Activated CD8-positive, alpha-beta memory T cell treated with anti-CD3 and anti-CD28 coated beads for 48 hours (primary cell): Measurements from ENCODE around the gene TOMM34.

Source experiments
- DNase-seq, 3 experiments: peaks; one replicate each; pipeline ENCODE4 v3.0.0-alpha.2; 2020; ENCODE audit warnings: low read depth in 2 of 3, low spot score in 2 of 3

Gene TOMM34

DNA sequence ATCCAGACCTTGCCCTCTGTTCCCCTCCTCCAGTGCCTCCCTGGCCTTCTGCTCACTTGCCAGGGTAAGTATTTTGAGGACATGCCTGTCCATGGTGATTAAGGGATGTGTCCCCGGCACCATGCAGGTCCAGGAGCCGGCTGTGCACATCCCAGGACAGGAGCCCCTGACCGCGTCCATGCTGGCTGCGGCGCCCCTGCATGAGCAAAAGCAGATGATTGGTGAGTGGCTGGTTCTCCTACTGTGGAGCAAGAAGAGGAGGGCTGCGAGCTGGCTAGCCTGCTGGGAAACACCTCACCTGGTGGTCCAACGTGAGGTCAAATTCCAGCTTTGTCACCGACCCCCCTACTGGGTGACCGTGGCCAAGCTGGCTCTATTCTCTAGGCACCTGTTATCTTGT, 23.7 kb downstream of the TOMM34 start:
- DNase-seq: no peak

DNA sequence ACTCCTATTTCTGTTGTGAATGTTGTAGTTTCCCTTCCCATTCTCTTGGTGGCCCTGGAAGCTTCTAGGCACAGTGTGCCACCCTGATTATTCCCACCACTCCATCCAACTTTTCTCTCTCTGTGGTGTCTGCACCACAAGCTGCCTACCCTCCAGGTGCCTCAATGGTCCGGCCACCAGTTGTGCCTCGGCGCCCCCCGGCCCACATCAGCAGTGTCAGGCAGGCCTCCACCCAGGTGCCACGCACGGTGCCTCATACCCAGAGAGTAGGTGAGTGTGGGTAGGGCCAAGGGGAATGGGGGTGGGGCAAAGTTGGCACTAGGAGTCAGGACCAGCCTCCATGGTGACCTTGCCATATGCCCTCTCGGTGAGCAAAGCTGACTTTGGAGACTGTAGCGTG, 27.3 kb downstream of the TOMM34 start:
- DNase-seq: no peak

GRCh38 chr20:44931911-44932310, 28.3 kb downstream of the TOMM34 start:
- DNase-seq: no peak

DNA sequence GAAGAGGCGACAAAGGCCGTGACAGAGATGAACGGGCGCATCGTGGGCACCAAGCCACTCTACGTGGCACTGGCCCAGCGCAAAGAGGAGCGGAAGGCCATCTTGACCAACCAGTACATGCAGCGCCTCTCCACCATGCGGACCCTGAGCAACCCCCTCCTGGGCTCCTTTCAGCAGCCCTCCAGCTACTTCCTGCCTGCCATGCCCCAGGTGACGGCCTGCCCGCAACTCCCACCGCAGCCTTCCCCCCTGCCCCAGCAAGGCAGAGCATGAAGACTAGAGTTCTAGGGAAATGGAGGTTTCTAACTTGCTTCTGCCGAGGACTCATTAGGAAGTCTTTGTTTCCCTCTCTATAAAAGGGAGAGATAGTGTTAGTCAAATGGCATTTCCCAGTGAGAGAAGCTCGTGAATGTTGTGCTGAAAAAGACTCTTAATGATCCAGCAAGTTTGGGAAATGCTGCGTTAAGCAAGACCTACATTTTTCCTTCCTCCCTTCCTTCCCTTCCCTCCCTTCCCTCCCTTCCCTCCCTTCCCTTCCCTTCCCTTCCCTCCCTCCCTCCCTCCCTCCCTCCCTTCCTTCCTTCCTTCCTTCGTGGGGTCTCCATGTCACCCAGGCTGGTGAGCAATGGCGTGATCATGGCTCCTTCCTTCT, 29.6 kb downstream of the TOMM34 start:
- no peak for DNase-seq

DNA sequence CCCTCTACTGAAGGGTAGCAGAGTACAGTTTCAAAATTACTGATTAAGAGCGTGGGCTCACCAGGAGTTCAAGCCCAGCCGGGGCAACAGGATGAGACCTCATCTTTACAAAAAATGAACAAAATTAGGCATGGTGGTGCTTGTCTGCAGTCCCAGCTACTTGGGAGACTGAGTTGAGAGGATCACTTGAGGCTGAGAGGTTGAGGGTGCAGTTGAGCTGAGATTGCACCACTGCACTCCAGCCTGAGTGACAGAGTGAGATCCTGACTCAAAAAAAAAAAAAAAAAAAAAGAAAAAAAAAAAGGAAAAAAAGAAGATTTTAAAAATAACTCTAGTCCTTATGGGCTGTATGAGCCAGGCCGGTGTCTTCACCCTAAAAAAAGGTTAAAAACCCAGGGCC, 31.6 kb downstream of the TOMM34 start:
- DNase-seq: no peak

GRCh38 chr20:44924541-44924940, 35.7 kb downstream of the TOMM34 start:
- DNase-seq: no peak

DNA sequence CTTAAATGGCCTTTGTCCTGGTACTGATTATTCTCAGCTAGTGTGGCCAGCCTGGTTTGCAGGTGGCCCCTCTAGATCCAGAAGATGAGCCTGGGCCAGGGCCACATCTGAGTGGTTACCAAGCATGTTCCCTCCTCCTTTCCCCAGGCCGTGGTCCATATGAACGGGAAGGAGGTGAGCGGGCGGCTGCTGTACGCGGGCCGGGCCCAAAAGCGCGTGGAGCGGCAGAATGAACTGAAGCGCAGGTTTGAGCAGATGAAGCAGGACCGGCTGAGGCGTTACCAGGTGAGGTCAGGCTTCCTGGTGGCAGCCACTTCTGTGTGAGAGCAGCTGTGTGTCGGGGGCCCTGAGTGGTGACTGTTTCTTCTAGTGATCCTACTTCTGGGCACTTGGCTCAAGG, 38.8 kb downstream of the TOMM34 start:
- no peak for DNase-seq

DNA sequence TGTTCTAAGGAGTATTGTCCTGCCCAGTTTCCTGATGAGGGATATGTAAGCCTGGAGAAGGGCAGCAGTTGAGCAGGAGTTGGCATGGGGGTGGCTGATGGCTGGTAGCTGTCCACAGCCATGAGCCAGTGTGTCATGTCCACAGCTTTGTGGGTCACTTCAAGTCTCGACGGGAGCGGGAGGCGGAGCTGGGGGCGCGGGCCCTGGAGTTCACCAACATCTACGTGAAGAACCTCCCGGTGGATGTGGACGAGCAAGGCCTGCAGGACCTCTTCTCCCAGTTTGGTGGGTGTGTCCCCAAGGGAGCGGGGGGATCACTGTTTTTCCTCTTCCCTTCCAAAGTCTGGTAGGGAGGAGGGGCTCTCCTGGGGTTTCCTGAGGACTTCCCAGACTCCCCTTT, 41.4 kb downstream of the TOMM34 start:
- DNase-seq: no peak

GRCh38 chr20:44918342-44918741, 41.9 kb downstream of the TOMM34 start:
- DNase-seq: no peak

DNA sequence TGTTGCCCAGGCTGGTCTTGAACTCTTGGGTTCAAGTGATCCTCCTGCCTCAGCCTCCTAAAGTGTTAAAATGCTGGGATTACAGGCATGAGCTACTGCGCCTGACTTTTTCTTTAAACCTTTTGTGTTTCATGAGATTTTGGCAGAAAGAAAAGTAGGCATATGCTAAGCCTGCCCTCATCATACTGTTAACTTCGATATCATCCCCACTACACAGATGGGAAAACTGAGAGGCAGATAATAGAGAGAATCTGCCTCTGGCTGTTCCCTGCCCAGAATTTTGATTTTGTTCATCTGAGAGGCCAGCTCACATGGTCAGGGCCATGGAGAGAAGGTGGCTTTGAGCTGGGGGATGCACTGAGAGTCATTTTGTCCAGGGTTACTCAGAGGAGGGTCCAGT, 42.8 kb downstream of the TOMM34 start:
- no peak for DNase-seq

GRCh38 chr20:44916586-44916985, 43.6 kb downstream of the TOMM34 start:
- DNase-seq: no peak

DNA sequence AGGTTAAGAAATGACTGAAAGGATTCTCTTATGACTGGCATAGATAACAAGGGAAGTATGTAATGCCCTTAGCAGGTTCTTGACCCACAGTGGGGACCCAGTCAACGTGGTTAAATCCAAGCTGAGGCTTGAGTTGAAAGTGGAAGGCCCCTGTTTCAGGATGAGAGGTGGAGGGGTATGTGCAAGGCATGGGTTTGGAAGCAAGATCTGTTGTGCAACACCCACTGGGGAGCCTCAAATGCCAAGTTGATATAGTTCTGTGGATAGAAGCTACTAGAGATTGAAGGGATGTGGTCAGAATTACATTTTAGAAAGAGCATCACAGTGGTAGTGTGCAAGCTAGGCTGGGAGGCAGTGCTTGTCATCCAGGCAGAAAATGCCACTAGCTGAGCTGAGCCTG, 45.3 kb downstream of the TOMM34 start:
- no peak for DNase-seq

GRCh38 chr20:44912189-44912588, 48.0 kb downstream of the TOMM34 start:
- no peak for DNase-seq

DNA sequence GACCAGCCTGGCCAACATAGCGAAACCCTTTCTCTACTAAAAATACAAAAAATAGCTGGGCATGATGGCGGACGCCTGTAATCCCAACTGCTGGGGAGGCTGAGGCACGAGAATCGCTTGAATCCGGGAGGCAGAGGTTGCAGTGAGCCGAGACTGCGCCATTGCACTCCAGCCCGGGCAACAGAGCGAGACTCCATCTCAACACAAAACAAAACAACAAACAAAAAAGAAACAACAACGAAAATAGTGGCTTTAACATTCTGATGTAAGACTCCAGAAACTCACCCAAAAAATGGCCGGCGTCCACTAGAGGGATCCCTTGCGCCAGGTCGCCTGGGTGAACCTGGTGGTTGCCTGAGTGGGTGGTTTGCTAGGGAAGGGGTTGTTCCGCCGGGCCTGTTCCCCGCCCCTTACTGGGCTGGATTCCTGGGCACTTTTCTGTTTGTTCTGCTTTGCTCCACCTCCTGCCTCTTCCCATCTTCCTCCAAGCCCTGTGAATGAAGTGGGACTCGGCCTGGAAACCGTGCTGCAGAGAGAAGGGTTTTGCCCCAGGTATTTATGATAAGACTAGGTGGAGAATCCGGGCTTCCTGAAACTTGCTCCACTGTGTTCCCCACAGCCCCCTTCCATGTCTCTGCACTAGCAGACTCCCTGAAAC, 48.8 kb downstream of the TOMM34 start:
- DNase-seq: peak in 1 of 3 experiments; percentile 23

GRCh38 chr20:44910690-44911262, 49.4 kb downstream of the TOMM34 start:
- DNase-seq: no peak

GRCh38 chr20:44909872-44910689, 50.1 kb downstream of the TOMM34 start, which contains the start of gene PABPC1L:
PABPC1L (plus strand) TSS chr20:44910060; CDS start chr20:44910144, 84 bp downstream.
- peak; percentile 52 to 63 (median 60) for DNase-seq

DNA sequence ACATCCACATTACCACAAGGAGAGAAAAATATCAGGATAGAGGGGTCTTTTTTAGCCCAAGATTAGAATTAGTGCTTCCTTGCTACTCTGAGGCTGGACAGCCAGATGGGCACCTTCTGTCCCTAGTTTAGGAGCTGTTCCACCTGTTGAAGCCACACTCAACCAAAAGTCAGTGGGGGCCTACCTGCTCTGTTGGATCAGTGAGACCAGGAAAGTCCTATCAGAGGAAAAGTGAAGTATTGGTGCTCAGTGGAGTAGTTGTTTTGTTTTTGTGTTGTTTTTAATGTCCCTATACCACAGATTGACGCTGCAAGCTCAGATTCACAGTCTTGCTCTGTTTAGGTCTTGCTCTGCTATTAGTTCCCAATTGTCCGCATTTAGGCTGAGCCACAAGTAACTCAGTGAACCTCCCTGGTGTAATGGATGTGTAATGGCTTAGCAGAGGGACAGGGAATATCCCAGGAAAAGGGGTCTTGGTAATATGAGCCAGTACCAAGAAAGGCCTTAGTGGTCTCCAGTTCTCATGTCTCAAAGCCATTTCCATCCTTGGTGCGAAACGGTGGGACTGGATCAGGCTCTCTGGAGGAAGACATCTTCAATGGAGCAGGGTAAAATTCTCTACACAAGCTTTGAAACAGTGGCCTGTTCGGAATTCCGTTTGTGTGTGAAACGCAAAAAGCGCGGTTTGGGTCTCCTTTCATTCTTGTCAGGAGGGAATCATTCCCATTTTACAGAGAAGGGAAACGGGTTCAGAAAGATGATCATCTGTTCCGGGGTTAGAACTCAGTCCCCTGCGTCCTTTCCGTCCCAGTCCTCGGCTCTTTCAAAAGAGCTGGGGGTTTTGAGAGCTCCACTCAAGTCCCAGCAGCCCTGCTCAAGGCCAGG, 51.0 kb downstream of the TOMM34 start:
- no peak for DNase-seq

DNA sequence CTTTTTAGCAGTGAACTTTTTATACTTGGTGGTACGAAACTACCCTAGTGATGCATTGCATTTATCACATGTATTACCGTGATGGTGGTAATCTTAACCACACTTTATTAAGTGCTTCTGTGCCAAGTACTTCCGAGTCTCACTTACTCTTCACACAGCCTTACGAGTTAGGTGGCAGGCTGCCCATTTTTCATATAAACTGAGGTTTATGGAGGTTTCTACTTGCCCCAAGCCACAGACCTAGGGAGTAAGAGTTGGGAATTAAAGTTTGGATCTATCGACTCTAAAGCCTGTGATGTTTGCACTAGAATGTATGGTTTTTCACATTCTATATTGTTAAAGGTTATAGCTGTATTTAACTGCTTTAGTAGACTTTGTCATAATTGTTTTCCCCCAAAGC, 55.8 kb downstream of the TOMM34 start:
- DNase-seq: no peak

- no peak for DNase-seq
These were observed 58.2 kb downstream of the TOMM34 start for GRCh38 chr20:44901974-44902373.

GRCh38 chr20:44900231-44900854, 59.9 kb downstream of the TOMM34 start:
- no peak for DNase-seq
